Measurements from ENCODE around the gene EPHB6. TPM values are rescaled to one million over a fixed set of nuclear protein-coding genes. Genes with fewer than 3 reads are reported as not detected.

The EPHB6 gene
- total RNA-seq, 1 donor from 2014 or later, result 3.8 TPM

- H3K9me3 Mint-ChIP-seq (ENCODE audit: unreplicated experiment), result peaks cover 4% of the 10 kb centered on the region
- peaks cover 2% of the 10 kb centered on the region for H3K27me3 Mint-ChIP-seq (ENCODE audit: unreplicated experiment)
- H3K4me3 Mint-ChIP-seq (ENCODE audit: unreplicated experiment), result no peak overlapping the region
- H3K4me1 Mint-ChIP-seq (ENCODE audit: unreplicated experiment), result no peaks in the 10 kb centered on the region
- TF ChIP-seq, protein P1, sequence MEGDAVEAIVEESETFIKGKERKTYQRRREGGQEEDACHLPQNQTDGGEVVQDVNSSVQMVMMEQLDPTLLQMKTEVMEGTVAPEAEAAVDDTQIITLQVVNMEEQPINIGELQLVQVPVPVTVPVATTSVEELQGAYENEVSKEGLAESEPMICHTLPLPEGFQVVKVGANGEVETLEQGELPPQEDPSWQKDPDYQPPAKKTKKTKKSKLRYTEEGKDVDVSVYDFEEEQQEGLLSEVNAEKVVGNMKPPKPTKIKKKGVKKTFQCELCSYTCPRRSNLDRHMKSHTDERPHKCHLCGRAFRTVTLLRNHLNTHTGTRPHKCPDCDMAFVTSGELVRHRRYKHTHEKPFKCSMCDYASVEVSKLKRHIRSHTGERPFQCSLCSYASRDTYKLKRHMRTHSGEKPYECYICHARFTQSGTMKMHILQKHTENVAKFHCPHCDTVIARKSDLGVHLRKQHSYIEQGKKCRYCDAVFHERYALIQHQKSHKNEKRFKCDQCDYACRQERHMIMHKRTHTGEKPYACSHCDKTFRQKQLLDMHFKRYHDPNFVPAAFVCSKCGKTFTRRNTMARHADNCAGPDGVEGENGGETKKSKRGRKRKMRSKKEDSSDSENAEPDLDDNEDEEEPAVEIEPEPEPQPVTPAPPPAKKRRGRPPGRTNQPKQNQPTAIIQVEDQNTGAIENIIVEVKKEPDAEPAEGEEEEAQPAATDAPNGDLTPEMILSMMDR (IDR thresholded peaks at IDR 0.05; ENCODE audit: unreplicated experiment), result no peak
- DNase-seq (ENCODE audit: low spot score), result no peak
- no peak overlapping the region for H3K27ac Mint-ChIP-seq (ENCODE audit: unreplicated experiment)
- H3K36me3 Mint-ChIP-seq (ENCODE audit: low read depth, unreplicated experiment), result no peaks in the 10 kb centered on the region
These were observed 12.6 kb upstream of the EPHB6 start for GRCh38 chr7:142842251-142842766.

GRCh38 chr7:142847353-142847752, 7.5 kb upstream of the EPHB6 start:
- H3K27ac Mint-ChIP-seq (ENCODE audit: unreplicated experiment), result no peak overlapping the region
- TF ChIP-seq, protein P1 (IDR thresholded peaks at IDR 0.05; ENCODE audit: unreplicated experiment), result no peak
- H3K27me3 Mint-ChIP-seq (ENCODE audit: unreplicated experiment), result peaks cover under 1% of the 10 kb centered on the region
- no peaks in the 10 kb centered on the region for H3K36me3 Mint-ChIP-seq (ENCODE audit: low read depth, unreplicated experiment)
- no peaks in the 10 kb centered on the region for H3K4me1 Mint-ChIP-seq (ENCODE audit: unreplicated experiment)
- no peak overlapping the region for H3K4me3 Mint-ChIP-seq (ENCODE audit: unreplicated experiment)
- peaks cover 4% of the 10 kb centered on the region for H3K9me3 Mint-ChIP-seq (ENCODE audit: unreplicated experiment)
- no peak for DNase-seq (ENCODE audit: low spot score)

DNA sequence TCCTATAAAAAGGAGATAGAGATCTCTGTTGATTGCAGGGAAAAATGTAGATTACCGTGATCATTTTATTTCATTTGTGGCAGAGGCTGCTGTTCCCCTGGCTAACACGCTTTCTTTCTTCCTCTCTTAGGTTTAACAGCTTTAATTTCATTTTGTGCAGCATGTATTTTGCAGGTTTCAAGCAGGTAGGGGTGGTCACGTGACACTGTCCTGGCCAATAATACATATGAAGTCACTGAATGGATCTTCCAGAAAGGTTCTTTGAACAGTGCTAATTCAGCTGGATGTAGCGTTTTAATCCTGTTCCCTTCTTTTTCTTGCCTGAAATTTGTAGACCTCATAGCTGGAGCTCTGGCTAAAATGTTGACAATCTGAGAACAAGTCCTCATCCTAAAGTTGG, 3.6 kb upstream of the EPHB6 start:
- TF ChIP-seq, protein P1 (IDR thresholded peaks at IDR 0.05; ENCODE audit: unreplicated experiment), result no peak
- Mint-ChIP-seq H3K27me3 (ENCODE audit: unreplicated experiment) (peaks cover 5% of the 10 kb centered on the region), H3K4me1 (ENCODE audit: unreplicated experiment) (peaks cover 3% of the 10 kb centered on the region)

DNA sequence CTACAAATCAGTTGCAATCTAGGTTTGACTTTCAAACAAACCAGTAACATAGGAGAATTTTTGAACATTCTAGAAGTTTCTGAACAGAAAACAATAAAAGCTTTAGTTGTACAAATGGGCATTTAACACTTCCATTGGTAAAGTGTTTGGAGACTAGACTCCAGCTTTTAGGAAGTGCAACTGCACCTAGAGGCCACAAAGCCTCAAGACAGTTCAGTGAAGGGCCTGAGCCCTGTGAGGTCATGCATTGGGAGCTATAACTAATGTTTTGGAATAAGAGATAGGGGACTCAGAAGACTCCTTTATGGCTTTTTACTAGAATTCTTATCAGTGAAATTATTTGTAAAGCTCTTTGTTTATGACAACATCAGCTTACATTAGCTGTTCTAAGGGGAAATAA, 3.0 kb upstream of the EPHB6 start:
- TF ChIP-seq, protein P1 (IDR thresholded peaks at IDR 0.05; ENCODE audit: unreplicated experiment), result no peak
- Mint-ChIP-seq H3K4me3 (ENCODE audit: unreplicated experiment) (no peak overlapping the region), H3K27me3 (ENCODE audit: unreplicated experiment) (peaks cover 8% of the 10 kb centered on the region), H3K4me1 (ENCODE audit: unreplicated experiment) (peaks cover 3% of the 10 kb centered on the region), H3K36me3 (ENCODE audit: low read depth, unreplicated experiment) (no peaks in the 10 kb centered on the region), H3K9me3 (ENCODE audit: unreplicated experiment) (no peaks in the 10 kb centered on the region), H3K27ac (ENCODE audit: unreplicated experiment) (no peak overlapping the region)
- no peak for DNase-seq (ENCODE audit: low spot score)

More for the DNA sequence above, 3.6 kb upstream of the EPHB6 start:
- no peaks in the 10 kb centered on the region for H3K36me3 Mint-ChIP-seq (ENCODE audit: low read depth, unreplicated experiment)
- no peak for DNase-seq (ENCODE audit: low spot score)
- H3K9me3 Mint-ChIP-seq (ENCODE audit: unreplicated experiment), result no peaks in the 10 kb centered on the region
- no peak overlapping the region for H3K27ac Mint-ChIP-seq (ENCODE audit: unreplicated experiment)
- no peak overlapping the region for H3K4me3 Mint-ChIP-seq (ENCODE audit: unreplicated experiment)

DNA sequence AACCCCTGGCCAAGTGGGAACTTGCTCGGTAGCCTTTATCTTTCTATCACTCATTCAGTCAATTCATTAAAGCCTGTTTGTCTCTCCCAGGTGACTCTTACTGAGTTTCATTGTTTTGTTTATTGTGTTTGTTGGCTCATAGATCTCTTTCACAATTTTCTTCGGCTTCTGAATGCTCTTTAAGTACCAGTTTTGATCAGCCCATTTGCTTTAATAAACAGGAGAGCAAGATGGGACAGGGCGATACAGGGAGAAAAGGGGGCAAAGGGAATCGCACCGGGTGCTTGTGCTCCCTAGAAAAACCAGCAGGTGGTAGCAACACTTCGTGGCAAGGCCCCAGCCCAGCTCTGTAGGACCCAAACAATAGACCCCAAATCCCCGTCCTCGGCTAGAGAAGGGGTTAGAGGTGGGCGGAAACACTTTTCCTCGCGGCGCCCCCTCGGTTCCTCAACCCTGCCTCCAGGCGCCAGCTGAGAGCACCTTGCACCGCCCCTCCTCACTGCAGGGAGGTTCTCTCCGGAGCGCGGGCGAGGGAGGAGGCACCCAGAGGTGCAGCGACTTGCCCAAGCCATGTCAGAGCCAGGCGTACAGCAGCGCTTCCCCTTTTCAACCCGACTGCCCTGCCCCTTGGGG, 1.0 kb upstream of the EPHB6 start:
- H3K27ac Mint-ChIP-seq (ENCODE audit: unreplicated experiment), result no peak overlapping the region
- no peaks in the 10 kb centered on the region for H3K36me3 Mint-ChIP-seq (ENCODE audit: low read depth, unreplicated experiment)
- H3K4me3 Mint-ChIP-seq (ENCODE audit: unreplicated experiment), result peak overlapping the region; percentile 97

More for the DNA sequence above, 1.0 kb upstream of the EPHB6 start:
- TF ChIP-seq, protein P1 (IDR thresholded peaks at IDR 0.05; ENCODE audit: unreplicated experiment), result peak; percentile 61
- Mint-ChIP-seq H3K9me3 (ENCODE audit: unreplicated experiment) (no peaks in the 10 kb centered on the region), H3K4me1 (ENCODE audit: unreplicated experiment) (peaks cover 3% of the 10 kb centered on the region), H3K27me3 (ENCODE audit: unreplicated experiment) (peaks cover 9% of the 10 kb centered on the region)
- peak; percentile 62 for DNase-seq (ENCODE audit: low spot score)
